GM21360 (cell line): Measurements from ENCODE around the gene HOXB6.

Source experiments
- ATAC-seq: cut with Tn5 transposase; IDR thresholded peaks from one replicate; pipeline ENCODE4 v1.9.1; 2021; ENCODE audit warnings: mild to moderate bottlenecking, moderate library complexity; ENCODE audit not compliant: unreplicated experiment

HOXB6 gene

GRCh38 chr17:48624118-48624517, 19.3 kb upstream of the HOXB6 start:
- ATAC-seq, result no peak

- no peak for ATAC-seq
Observed at GRCh38 chr17:48623583-48623982, 18.8 kb upstream of the HOXB6 start.

DNA sequence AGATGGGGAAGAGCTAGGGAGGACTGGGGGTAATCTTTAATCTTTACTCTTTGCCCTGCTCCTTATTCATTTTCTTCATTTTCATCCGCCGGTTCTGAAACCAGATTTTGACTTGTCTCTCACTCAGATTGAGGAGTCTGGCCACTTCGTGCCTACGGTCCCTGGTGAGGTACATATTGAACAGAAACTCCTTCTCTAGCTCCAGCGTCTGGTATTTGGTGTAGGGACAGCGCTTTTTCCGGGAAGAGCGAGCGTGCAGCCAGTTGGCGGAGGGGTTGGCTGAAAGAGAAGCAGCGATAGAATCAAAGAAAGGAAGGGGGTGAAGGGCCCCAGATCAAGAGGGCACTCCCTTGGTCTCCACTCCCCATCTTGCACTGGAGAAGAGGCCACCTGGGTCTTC, 18.1 kb upstream of the HOXB6 start:
- ATAC-seq, result no peak

DNA sequence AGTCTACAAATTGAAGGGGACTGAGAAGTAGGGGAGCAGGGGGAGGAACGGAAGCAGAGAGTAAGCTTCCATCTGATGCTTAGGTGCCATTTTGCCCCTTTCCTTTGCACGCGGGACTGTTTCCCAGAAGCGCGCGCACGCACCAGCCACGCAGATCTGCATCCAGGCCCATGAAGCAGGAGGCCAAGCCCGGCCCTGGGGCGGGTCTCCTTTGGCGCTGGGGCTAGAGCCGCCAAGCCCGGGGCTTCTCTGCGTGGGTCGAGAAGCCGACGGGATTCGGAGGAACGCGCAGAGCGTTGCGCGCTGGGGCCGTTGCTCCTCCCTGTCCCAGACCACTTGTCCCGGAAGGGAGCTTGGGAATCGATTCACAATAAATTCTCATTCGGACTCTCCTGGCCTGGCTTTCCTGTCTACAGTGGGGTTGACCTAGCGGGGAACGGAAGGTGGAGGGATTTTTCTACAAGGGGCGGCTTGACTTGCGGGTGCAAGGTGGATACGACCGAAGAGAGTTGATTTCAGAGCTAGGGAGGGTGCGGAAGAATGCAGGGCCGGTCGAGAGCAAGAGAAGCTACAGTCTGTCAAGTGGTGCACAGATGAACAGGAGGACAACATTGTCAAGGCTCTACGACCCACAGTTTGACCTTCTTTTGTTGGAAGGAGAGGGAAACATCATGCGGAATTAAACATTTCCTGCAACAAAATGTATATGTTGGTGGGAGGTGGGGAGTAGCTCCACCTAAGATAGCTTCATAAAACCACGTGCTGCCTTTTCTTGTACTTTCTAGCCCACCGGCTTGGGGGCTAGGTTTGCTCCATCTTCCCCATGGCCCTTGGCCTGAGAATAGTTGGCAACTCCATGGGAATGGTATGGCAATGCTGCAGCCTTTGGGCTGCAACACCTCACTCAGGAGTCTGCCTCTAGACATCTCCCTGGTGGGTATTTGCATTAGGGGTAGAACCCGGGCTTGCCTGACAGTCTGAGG, 16.9 kb upstream of the HOXB6 start:
- ATAC-seq, result no peak

DNA sequence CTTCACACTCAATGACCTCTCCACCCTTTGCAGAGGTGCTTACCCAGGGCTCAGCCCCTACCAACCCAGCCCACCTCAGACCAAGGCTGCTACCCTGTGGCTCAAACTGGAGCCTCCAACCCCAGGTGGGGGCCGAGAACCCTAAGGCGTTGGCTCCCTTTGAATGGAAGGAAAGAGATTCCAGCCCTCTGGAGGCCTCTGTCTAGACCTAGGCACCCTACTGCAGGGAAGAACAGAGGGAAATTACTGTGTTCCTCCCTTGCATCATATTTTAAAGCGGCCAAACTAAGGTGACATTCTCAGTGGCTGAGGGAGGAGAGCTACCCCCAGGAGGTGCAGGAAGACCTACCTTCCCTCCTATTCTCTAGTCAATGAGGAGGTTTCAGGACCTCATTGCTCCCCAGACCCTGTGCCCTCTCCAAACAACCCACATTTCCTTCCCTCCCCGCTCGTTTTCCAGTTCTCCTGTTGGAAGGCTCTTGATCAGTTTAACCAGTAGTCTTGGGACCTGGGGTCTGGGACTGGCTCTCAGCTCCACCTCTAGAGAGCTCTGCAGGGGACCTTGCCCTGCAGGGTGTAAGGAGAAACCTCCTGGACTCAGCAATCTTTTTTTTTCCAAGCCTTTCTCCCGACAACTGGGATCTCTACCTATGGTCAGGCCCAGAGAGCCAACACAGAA, 15.8 kb upstream of the HOXB6 start:
- ATAC-seq, result no peak

DNA sequence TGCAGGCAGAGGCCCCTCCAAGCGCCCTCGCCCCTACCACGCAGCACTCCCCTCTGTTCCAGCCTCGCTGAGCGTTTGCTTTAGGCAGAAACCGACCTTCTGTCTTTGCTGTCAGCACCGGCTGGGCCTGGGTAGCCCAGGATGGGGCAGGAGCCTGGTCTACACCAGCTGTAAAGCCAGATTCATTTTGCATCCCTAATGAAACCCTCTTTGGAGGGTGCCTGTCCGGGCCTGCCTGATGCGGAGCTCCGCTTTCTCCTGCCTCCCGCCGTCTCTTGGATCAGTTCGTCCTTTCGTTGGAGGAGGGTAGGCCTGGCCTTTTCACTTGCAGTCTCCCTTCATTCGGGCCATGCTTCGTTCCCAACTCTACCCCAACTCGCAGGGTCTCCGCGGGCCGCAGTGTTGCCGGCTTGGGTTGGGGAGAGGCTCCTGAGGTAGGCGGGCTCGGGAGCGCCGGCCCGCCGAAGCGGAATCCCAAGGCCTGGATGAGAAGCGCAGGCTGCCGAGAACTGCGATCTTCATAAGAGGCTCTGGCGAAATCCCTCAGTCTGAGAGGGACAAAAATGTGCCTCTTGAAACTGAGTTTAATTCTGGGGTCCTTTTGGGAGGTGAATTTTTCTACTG, 15.2 kb upstream of the HOXB6 start:
- no peak for ATAC-seq

DNA sequence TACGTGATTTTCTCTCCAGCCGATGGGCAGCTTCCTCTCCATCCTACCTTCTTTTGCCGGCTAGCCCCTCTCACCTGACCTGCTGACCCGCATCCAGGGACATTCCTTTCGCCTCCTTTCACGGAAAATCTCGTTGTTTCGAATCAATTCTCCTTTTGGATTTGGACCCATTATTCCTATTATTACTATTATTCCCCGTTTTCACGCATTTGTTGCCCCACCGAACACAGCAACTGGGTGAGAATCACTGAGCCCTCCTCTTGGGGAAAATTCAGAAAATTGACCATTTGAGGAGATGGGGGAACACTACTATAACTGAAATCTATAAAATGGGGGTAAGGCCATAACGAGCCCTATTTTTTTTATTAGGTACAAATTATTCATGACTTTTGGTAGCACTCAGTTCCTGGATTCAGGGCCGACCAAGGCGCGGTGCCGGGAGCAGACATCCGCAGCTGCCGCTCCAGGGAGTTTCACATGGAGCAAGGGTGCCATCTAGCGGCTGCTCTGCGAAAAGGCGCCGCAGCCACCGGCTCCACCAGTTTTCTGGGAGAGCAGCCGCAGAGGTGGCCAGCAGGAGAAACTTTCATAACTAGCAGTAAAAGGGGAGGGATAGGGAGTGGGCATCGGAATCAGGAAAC, 13.6 kb upstream of the HOXB6 start:
- no peak for ATAC-seq

DNA sequence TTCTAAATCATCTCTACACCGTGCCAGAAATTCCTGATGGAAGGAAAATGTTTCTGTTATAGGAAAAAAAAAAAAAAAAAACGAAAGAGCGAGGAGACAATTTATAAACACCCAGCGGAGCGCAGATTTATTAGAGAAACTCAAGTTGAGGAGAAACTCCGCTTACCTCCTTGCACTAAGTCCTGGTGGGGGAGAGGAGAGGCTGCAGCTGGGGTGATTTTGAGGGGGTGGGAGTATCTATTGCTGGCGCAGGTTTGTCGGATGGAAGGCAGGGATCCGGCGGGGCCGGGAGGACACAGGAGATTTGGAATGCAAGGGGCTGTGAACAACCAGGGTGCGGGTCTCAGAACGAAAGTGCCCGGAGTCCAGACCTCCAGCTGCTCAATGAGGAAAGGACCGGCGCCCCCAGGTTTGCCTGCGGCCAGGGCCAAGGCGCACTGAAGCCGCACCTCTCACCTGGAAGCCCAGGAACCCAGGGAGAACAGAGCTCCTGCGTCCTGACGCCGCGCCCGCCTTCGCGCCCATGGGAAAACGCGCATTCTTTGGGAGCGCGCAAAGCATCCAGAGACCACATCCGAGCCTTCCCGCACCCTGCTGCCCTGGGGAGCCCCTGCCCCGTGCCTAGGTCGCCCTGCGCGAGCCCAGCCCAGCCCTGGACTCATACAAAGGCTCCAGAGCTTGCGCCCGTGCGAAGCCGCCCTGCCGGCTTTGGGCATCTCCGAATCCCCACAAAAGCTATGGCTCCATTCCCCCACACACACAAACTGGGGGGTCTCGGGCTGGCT, 12.9 kb upstream of the HOXB6 start:
- no peak for ATAC-seq

GRCh38 chr17:48616717-48617470, 12.1 kb upstream of the HOXB6 start:
- ATAC-seq, result no peak

GRCh38 chr17:48615963-48616716, 11.4 kb upstream of the HOXB6 start:
- ATAC-seq, result no peak

DNA sequence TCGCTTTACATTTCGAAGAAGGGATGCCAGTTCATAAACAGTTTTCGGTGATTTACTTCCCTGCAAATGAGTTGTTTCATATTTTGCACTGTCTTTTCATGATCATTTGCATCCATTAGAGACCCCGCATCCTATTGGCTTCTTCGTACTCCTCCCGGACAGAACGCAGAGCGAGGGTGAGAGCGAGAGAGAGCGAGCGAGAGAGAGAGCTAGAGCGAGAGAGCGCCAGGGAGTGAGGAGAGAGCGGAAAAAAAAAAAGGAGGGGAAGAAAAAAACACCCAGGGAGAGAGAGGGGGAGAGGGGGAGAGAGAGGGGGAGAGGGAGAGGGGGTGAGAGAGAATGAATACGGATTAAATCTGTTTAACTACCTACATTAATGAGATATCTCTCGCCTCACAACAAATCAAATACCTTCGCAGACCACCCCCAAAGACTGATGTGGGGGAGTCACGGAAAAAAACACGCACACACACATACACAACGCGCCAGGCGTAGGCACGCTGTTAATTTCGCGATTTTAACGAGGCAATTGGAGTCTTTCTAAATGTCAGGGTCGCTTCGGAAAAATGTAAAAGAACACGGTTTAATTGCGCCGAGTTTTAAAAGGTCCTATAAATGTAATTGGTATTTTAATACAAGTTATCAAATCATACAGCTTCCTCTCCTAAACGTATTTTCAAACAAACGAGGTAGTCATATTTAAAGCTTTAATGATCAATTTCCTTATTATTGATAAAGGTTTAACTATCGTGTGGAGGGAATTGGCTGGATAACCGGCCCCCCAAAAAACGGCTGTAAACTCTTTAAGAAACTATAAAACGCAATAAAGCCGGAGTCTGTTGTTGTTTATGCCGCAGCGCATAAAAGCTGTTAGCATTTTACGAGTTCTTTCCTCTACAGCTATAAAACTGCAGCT, 10.5 kb upstream of the HOXB6 start, which contains the start of gene HOXB8:
Gene HOXB8, minus strand, starts transcription at position 246 of the 916 bp plus-strand sequence. CDS start 588 bp downstream, outside the sequence.
- no peak for ATAC-seq

DNA sequence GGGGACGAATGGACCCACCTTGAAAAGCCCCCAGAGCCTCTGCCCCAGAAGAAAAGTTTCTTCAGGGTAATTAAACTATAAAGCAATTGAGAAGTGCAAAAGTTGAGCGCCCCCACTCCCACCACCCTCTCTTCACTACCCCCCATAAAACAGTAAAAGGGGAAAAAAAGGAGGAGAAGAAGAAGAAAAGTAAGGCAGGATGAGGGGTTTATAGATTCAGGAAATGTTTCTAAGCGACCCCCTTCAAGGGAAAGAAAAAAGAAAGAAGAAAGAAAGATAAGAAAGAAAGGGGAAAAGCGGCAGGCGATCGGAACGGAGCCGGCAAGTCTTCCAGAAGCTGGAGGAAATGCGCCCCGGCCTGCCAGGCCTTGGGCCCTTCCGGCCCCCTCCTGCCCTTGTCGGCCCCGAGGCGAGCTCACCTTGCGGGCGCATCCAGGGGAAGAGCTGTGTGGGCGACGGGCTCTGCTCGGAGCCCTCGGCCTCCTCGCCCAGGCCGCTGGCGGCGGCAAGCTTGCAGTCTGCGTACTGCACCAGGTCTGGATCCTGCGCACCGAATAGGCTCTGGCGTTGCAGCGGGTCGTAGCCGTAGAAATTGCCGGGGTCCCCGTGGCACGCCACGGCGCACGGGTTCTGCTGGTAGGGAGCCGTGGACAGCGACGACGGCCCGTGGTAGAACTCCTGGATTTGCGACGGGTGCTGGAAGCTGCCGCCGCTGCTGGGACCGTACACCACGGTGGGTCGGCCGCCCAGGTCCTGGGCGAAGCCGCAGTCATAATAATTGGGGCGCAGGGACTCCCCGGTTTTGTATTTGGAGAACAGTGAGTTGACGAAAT, 9.3 kb upstream of the HOXB6 start:
- ATAC-seq, result no peak

DNA sequence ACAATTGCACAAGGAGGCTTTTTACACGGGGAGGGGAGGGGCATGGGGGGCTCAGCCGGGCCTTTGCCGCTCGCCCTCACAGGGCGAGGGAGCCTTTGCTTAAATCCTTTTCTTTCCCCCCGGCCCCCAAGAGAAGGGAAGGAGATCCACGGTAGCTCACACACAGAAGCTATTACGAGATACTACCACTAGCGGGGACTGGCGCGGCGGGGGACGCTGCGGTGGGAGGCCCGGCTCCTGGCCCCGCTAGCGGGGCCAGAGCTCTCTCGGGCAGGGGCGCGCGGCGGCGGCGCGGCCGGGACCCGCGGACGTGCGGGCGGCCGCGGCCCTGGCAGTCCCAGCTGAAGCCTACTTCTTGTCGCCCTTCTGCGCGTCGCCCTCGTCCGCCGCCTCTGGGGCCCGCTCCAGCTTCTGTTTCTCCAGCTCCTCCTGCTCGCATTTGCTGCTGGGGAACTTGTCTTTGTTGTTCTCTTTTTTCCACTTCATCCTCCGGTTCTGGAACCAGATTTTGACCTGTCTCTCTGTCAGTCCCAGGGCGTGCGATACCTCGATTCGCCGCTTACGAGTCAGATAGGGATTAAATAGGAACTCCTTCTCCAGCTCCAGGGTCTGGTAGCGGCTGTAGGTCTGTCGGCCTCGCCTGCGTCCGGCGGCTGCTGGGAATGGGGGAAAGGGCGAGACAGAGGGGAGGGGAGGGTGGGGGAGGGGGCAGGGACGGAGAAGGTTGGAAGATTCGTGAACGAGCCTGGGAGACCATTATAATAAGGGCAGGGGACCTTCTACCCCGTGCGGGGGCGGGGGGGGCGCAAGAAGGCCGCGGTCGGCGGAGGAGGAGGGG, 8.3 kb upstream of the HOXB6 start:
- ATAC-seq, result no peak

- ATAC-seq, result no peak
Observed at GRCh38 chr17:48612456-48612853, 7.7 kb upstream of the HOXB6 start.

- ATAC-seq, result no peak
Observed at GRCh38 chr17:48611681-48612455, 7.1 kb upstream of the HOXB6 start.
